Astrocyte (in vitro differentiated cells and primary cell): Measurements from ENCODE around the gene VWF. TPM values are rescaled to one million over a fixed set of nuclear protein-coding genes. Genes with fewer than 3 reads are reported as not detected.

Experiments used
- DNase-seq: peaks from one replicate; pipeline ENCODE4 v3.0.0-alpha.2; 2010; ENCODE audit warnings: low read depth
- FAIRE-seq: peaks from 2 replicates; lab custom pipeline; 2011; peaks lifted over from hg19 to GRCh38; lab: Jason Lieb, UNC
- H2AFZ ChIP-seq: 2 replicates; pipeline ENCODE4 v1.6.0; 2012; ENCODE audit warnings: low read depth, low read length, inconsistent platforms
- H3K27ac ChIP-seq: 2 replicates; pipeline ENCODE4 v1.5.1; 2011; ENCODE audit warnings: low read depth, low read length, inconsistent platforms
- H3K27me3 ChIP-seq: 2 replicates; pipeline ENCODE4 v1.6.0; 2011; ENCODE audit warnings: low read length, inconsistent platforms; ENCODE audit not compliant: insufficient read depth
- H3K36me3 ChIP-seq: 2 replicates; pipeline ENCODE4 v1.5.1; 2011; ENCODE audit warnings: low read length, inconsistent platforms; ENCODE audit not compliant: insufficient read depth
- H3K4me1 ChIP-seq: 2 replicates; pipeline ENCODE4 v1.5.1; 2011; ENCODE audit warnings: low read length, inconsistent platforms; ENCODE audit not compliant: insufficient read depth
- H3K4me2 ChIP-seq: 2 replicates; pipeline ENCODE4 v1.6.0; 2012; ENCODE audit warnings: low read length, inconsistent platforms
- H3K4me3 ChIP-seq: 2 replicates; pipeline ENCODE4 v1.5.1; 2011; ENCODE audit warnings: low read depth, mild to moderate bottlenecking, low read length, inconsistent platforms; ENCODE audit not compliant: insufficient read depth
- H3K79me2 ChIP-seq: 2 replicates; pipeline ENCODE4 v1.6.0; 2012; ENCODE audit warnings: mild to moderate bottlenecking, low read length, inconsistent platforms; ENCODE audit not compliant: insufficient read depth
- H3K9ac ChIP-seq: 2 replicates; pipeline ENCODE4 v1.6.0; 2012; ENCODE audit warnings: mild to moderate bottlenecking, low read length, inconsistent platforms
- H3K9me3 ChIP-seq: 2 replicates; pipeline ENCODE4 v1.5.1; 2012; ENCODE audit warnings: low read depth, mild to moderate bottlenecking, low read length, inconsistent platforms; ENCODE audit not compliant: insufficient read depth
- H4K20me1 ChIP-seq: 2 replicates; pipeline ENCODE4 v1.6.0; 2012; ENCODE audit warnings: low read length, inconsistent platforms; ENCODE audit not compliant: insufficient read depth
- H3K27ac Mint-ChIP-seq: one replicate; pipeline ENCODE4 v1.8.0; 2021; ENCODE audit warnings: mild to moderate bottlenecking, mixed read lengths; ENCODE audit not compliant: unreplicated experiment
- H3K27me3 Mint-ChIP-seq: one replicate; pipeline ENCODE4 v1.8.0; 2021; ENCODE audit warnings: low read depth, mixed read lengths; ENCODE audit not compliant: unreplicated experiment
- H3K36me3 Mint-ChIP-seq: one replicate; pipeline ENCODE4 v1.8.0; 2021; ENCODE audit warnings: low read depth, mixed read lengths; ENCODE audit not compliant: unreplicated experiment
- H3K4me1 Mint-ChIP-seq: one replicate; pipeline ENCODE4 v1.8.0; 2021; ENCODE audit warnings: low read depth, mixed read lengths; ENCODE audit not compliant: unreplicated experiment
- H3K4me3 Mint-ChIP-seq: one replicate; pipeline ENCODE4 v1.8.0; 2021; ENCODE audit warnings: mild to moderate bottlenecking, moderate library complexity, mixed read lengths; ENCODE audit not compliant: unreplicated experiment
- H3K9me3 Mint-ChIP-seq: one replicate; pipeline ENCODE4 v1.8.0; 2021; ENCODE audit warnings: mild to moderate bottlenecking, mixed read lengths; ENCODE audit not compliant: unreplicated experiment
- EZH2 ChIP-seq: IDR thresholded peaks from 2 replicates; pipeline ENCODE4 v1.6.1; 2012; ENCODE audit warnings: mild to moderate bottlenecking, low read length, inconsistent platforms; ENCODE audit not compliant: insufficient read depth
- total RNA-seq: library from RNA; stranded (reverse); gene quantifications from 2 replicates; pipeline ENCODE4 v1.2.1, GENCODE V29; 2021
- TF ChIP-seq, protein P1 (sequence below): IDR thresholded peaks from 2 replicates; pipeline ENCODE4 v1.5.1; 2011; ENCODE audit warnings: low read depth, mild to moderate bottlenecking, inconsistent platforms, low read length, moderate library complexity; ENCODE audit not compliant: insufficient read depth

The VWF gene
- total RNA-seq, 1 donor from 2014 or later: 0.23 TPM

GRCh38 chr12:5912437-5913334, 211.8 kb downstream of the VWF start:
- H3K9ac ChIP-seq: no peak overlapping the region
- H3K4me1 Mint-ChIP-seq: peaks cover 6% of the 10 kb centered on the region
- H3K36me3 ChIP-seq: no peaks in the 10 kb centered on the region
- H3K4me2 ChIP-seq: no peak overlapping the region
- TF ChIP-seq, protein P1, sequence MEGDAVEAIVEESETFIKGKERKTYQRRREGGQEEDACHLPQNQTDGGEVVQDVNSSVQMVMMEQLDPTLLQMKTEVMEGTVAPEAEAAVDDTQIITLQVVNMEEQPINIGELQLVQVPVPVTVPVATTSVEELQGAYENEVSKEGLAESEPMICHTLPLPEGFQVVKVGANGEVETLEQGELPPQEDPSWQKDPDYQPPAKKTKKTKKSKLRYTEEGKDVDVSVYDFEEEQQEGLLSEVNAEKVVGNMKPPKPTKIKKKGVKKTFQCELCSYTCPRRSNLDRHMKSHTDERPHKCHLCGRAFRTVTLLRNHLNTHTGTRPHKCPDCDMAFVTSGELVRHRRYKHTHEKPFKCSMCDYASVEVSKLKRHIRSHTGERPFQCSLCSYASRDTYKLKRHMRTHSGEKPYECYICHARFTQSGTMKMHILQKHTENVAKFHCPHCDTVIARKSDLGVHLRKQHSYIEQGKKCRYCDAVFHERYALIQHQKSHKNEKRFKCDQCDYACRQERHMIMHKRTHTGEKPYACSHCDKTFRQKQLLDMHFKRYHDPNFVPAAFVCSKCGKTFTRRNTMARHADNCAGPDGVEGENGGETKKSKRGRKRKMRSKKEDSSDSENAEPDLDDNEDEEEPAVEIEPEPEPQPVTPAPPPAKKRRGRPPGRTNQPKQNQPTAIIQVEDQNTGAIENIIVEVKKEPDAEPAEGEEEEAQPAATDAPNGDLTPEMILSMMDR: no peak
- no peak for TF ChIP-seq EZH2
- DNase-seq (no peak), FAIRE-seq (no peak)
- no peaks in the 10 kb centered on the region for H3K36me3 Mint-ChIP-seq
- no peaks in the 10 kb centered on the region for H3K79me2 ChIP-seq
- H3K9me3 Mint-ChIP-seq: no peaks in the 10 kb centered on the region
- H3K27ac ChIP-seq: no peak overlapping the region
- H3K9me3 ChIP-seq: no peaks in the 10 kb centered on the region
- H3K27me3 Mint-ChIP-seq: peaks cover 50% of the 10 kb centered on the region
- H3K4me1 ChIP-seq: no peaks in the 10 kb centered on the region
- H4K20me1 ChIP-seq: no peaks in the 10 kb centered on the region
- H3K27me3 ChIP-seq: no peaks in the 10 kb centered on the region
- no peak overlapping the region for H3K4me3 Mint-ChIP-seq
- no peak overlapping the region for H3K27ac Mint-ChIP-seq
- H3K4me3 ChIP-seq: no peak overlapping the region
- H2AFZ ChIP-seq: no peak overlapping the region

DNA sequence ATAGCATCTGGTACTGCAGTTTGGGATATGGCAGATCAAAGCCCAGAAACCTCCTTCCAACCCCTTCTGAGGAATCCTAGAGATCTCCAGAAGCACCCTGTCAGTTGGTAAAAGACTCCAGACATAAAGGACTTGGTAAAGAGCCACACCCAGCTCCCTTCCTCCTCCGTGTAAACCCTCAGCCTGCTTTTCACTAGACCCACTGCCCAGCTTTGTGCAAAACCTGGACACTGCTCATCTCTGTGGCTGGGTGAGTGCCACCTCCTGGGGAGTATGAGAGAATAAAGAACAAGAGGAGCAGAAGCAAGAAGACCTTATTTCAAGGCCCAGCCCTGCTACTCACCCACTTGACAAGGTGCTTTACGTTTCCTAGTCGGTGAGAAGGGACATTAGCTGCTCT, 212.5 kb downstream of the VWF start:
- H3K4me2 ChIP-seq: no peak overlapping the region
- no peak overlapping the region for H2AFZ ChIP-seq
- no peaks in the 10 kb centered on the region for H3K27me3 ChIP-seq
- no peaks in the 10 kb centered on the region for H3K9me3 Mint-ChIP-seq
- H3K4me3 Mint-ChIP-seq: no peak overlapping the region
- no peak overlapping the region for H3K27ac ChIP-seq
- no peak overlapping the region for H3K27ac Mint-ChIP-seq
- H3K4me1 Mint-ChIP-seq: peaks cover 6% of the 10 kb centered on the region
- H3K9me3 ChIP-seq: no peaks in the 10 kb centered on the region
- no peaks in the 10 kb centered on the region for H3K36me3 Mint-ChIP-seq
- H3K4me1 ChIP-seq: no peaks in the 10 kb centered on the region
- H4K20me1 ChIP-seq: no peaks in the 10 kb centered on the region
- TF ChIP-seq EZH2: no peak
- TF ChIP-seq, protein P1: no peak
- DNase-seq (no peak), FAIRE-seq (no peak)
- H3K36me3 ChIP-seq: no peaks in the 10 kb centered on the region
- H3K4me3 ChIP-seq: no peak overlapping the region
- H3K79me2 ChIP-seq: no peaks in the 10 kb centered on the region
- H3K9ac ChIP-seq: no peak overlapping the region
- H3K27me3 Mint-ChIP-seq: peaks cover 50% of the 10 kb centered on the region
